Measurements from ENCODE around the gene TOMM40L.

Gene TOMM40L

GRCh38 chr1:161258439-161259344 lies 32.8 kb downstream of the TOMM40L start, which contains the start of gene PCP4L1:
PCP4L1 (plus strand) TSS chr1:161258745; CDS start chr1:161258975, 230 bp downstream.
- WGBS (ENCODE audit: insufficient coverage): 2% methylated on average over 52 of the region's 62 CpGs
- Histone ChIP-seq H3K27ac (ENCODE audit: insufficient read depth in 1 of 2, low read depth in 1 of 2, low read length in 2 of 2, poor library complexity in 1 of 2, severe bottlenecking in 2 of 2) (no peak within 1 kb of the TSS), H3K36me3 (ENCODE audit: control insufficient read depth in 4 of 4, insufficient read depth in 4 of 4, low read length in 3 of 4) (no peaks in the 10 kb centered on the region), H3K4me3 (ENCODE audit: control insufficient read depth in 1 of 7, extremely low read depth in 1 of 7, insufficient read depth in 4 of 7, low read depth in 2 of 7, low read length in 6 of 7) (peak within 1 kb of the TSS; percentile 25 to 76 (median 55)), H3K9me3 (ENCODE audit: control extremely low read depth in 1 of 5, control insufficient read depth in 4 of 5, insufficient read depth in 2 of 5, low read depth in 1 of 5, low read length in 4 of 5) (peaks cover 2 to 18% (median 10%) of the 10 kb centered on the region in 5 experiments), H3K27me3 (replicated peaks in 2 of 5; ENCODE audit: control insufficient read depth in 4 of 5, insufficient read depth in 5 of 5, low read length in 4 of 5) (peaks cover 3 to 36% (median 32%) of the 10 kb centered on the region in 5 experiments), H3K4me1 (ENCODE audit: control extremely low read depth in 1 of 4, control insufficient read depth in 4 of 4, insufficient read depth in 4 of 4, low read length in 3 of 4) (peaks cover 0 to 23% (median 9%) of the 10 kb centered on the region in 4 experiments)
- POLR2A ChIA-PET: interaction anchor here (1.0 kb wide), 1 partner anchor 10 kb away, joined by 4 read pairs; no protein-coding TSS in a partner anchor
- CTCF ChIA-PET: interaction anchor here (1.0 to 2.4 kb wide), 7 partner anchors 13 to 67 kb away, joined by 3 to 10 read pairs (median 5); partner anchors contain the start of gene NDUFS2
- DNase-seq: peak; percentile 54 to 80 (median 79)

- H3K4me1 ChIP-seq (ENCODE audit: control extremely low read depth in 1 of 4, control insufficient read depth in 4 of 4, insufficient read depth in 4 of 4, low read length in 3 of 4): peaks cover 0 to 23% (median 9%) of the 10 kb centered on the region in 4 experiments
- H3K27me3 ChIP-seq (replicated peaks in 2 of 5; ENCODE audit: control insufficient read depth in 4 of 5, insufficient read depth in 5 of 5, low read length in 4 of 5): peaks cover 3 to 36% (median 32%) of the 10 kb centered on the region in 5 experiments
- peaks cover 2 to 18% (median 10%) of the 10 kb centered on the region in 5 experiments for H3K9me3 ChIP-seq (ENCODE audit: control extremely low read depth in 1 of 5, control insufficient read depth in 4 of 5, insufficient read depth in 2 of 5, low read depth in 1 of 5, low read length in 4 of 5)
- no peak overlapping the region for H3K27ac ChIP-seq (ENCODE audit: insufficient read depth in 1 of 2, low read depth in 1 of 2, low read length in 2 of 2, poor library complexity in 1 of 2, severe bottlenecking in 2 of 2)
- 80% methylated on average over 3 of the region's 6 CpGs for WGBS (ENCODE audit: insufficient coverage)
- peak overlapping the region in 2 of 7 experiments; percentile 72 to 76 for H3K4me3 ChIP-seq (ENCODE audit: control insufficient read depth in 1 of 7, extremely low read depth in 1 of 7, insufficient read depth in 4 of 7, low read depth in 2 of 7, low read length in 6 of 7)
- POLR2A ChIA-PET: no interaction called here
- CTCF ChIA-PET: interaction anchor here (0.8 to 2.4 kb wide), 8 partner anchors 11 to 53 kb away, joined by 3 to 10 read pairs (median 4); no protein-coding TSS in a partner anchor
- H3K36me3 ChIP-seq (ENCODE audit: control insufficient read depth in 4 of 4, insufficient read depth in 4 of 4, low read length in 3 of 4): no peaks in the 10 kb centered on the region
- no peak for DNase-seq
These were observed 33.5 kb downstream of the TOMM40L start for GRCh38 chr1:161259345-161259702.

GRCh38 chr1:161259765-161260164 lies 33.9 kb downstream of the TOMM40L start:
- Histone ChIP-seq H3K4me1 (ENCODE audit: control extremely low read depth in 1 of 4, control insufficient read depth in 4 of 4, insufficient read depth in 4 of 4, low read length in 3 of 4) (peaks cover 0 to 23% (median 9%) of the 10 kb centered on the region in 4 experiments), H3K27ac (ENCODE audit: insufficient read depth in 1 of 2, low read depth in 1 of 2, low read length in 2 of 2, poor library complexity in 1 of 2, severe bottlenecking in 2 of 2) (no peak overlapping the region), H3K9me3 (ENCODE audit: control extremely low read depth in 1 of 5, control insufficient read depth in 4 of 5, insufficient read depth in 2 of 5, low read depth in 1 of 5, low read length in 4 of 5) (peaks cover 2 to 18% (median 10%) of the 10 kb centered on the region in 5 experiments), H3K27me3 (replicated peaks in 2 of 5; ENCODE audit: control insufficient read depth in 4 of 5, insufficient read depth in 5 of 5, low read length in 4 of 5) (peaks cover 3 to 36% (median 32%) of the 10 kb centered on the region in 5 experiments), H3K36me3 (ENCODE audit: control insufficient read depth in 4 of 4, insufficient read depth in 4 of 4, low read length in 3 of 4) (no peaks in the 10 kb centered on the region), H3K4me3 (ENCODE audit: control insufficient read depth in 1 of 7, extremely low read depth in 1 of 7, insufficient read depth in 4 of 7, low read depth in 2 of 7, low read length in 6 of 7) (no peak overlapping the region)
- ChIA-PET CTCF (interaction anchor here (0.8 to 1.6 kb wide), 6 partner anchors 12 to 53 kb away, joined by 3 to 9 read pairs (median 3); no protein-coding TSS in a partner anchor), POLR2A (interaction anchor here (0.6 kb wide), 1 partner anchor 138 kb away, joined by 4 read pairs; no protein-coding TSS in a partner anchor)
- no CpG with 5 or more reads among the region's 1 CpG for WGBS (ENCODE audit: insufficient coverage)
- DNase-seq: no peak

GRCh38 chr1:161260376-161261260 lies 34.8 kb downstream of the TOMM40L start:
- ChIA-PET POLR2A (interaction anchor here (0.6 kb wide), 1 partner anchor 139 kb away, joined by 4 read pairs; no protein-coding TSS in a partner anchor), CTCF (interaction anchor here (1.0 to 1.8 kb wide), 7 partner anchors 12 to 57 kb away, joined by 3 to 7 read pairs (median 3); no protein-coding TSS in a partner anchor)
- H3K9me3 ChIP-seq (ENCODE audit: control extremely low read depth in 1 of 5, control insufficient read depth in 4 of 5, insufficient read depth in 2 of 5, low read depth in 1 of 5, low read length in 4 of 5): peaks cover 2 to 18% (median 10%) of the 10 kb centered on the region in 5 experiments
- H3K27me3 ChIP-seq (replicated peaks in 2 of 5; ENCODE audit: control insufficient read depth in 4 of 5, insufficient read depth in 5 of 5, low read length in 4 of 5): peaks cover 3 to 36% (median 32%) of the 10 kb centered on the region in 5 experiments
- H3K4me1 ChIP-seq (ENCODE audit: control extremely low read depth in 1 of 4, control insufficient read depth in 4 of 4, insufficient read depth in 4 of 4, low read length in 3 of 4): peaks cover 0 to 23% (median 9%) of the 10 kb centered on the region in 4 experiments
- no peaks in the 10 kb centered on the region for H3K36me3 ChIP-seq (ENCODE audit: control insufficient read depth in 4 of 4, insufficient read depth in 4 of 4, low read length in 3 of 4)
- 73% methylated on average over 5 of the region's 9 CpGs for WGBS (ENCODE audit: insufficient coverage)
- no peak overlapping the region for H3K4me3 ChIP-seq (ENCODE audit: control insufficient read depth in 1 of 7, extremely low read depth in 1 of 7, insufficient read depth in 4 of 7, low read depth in 2 of 7, low read length in 6 of 7)
- DNase-seq: no peak
- H3K27ac ChIP-seq (ENCODE audit: insufficient read depth in 1 of 2, low read depth in 1 of 2, low read length in 2 of 2, poor library complexity in 1 of 2, severe bottlenecking in 2 of 2): no peak overlapping the region

- H3K4me1 ChIP-seq (ENCODE audit: control extremely low read depth in 1 of 4, control insufficient read depth in 4 of 4, insufficient read depth in 4 of 4, low read length in 3 of 4): peaks cover 0 to 23% (median 9%) of the 10 kb centered on the region in 4 experiments
- H3K27me3 ChIP-seq (replicated peaks in 2 of 5; ENCODE audit: control insufficient read depth in 4 of 5, insufficient read depth in 5 of 5, low read length in 4 of 5): peaks cover 3 to 36% (median 32%) of the 10 kb centered on the region in 5 experiments
- H3K27ac ChIP-seq (ENCODE audit: insufficient read depth in 1 of 2, low read depth in 1 of 2, low read length in 2 of 2, poor library complexity in 1 of 2, severe bottlenecking in 2 of 2): no peak overlapping the region
- CTCF ChIA-PET: interaction anchor here (1.3 to 1.8 kb wide), 3 partner anchors 22 to 34 kb away, joined by 3 to 7 read pairs (median 6); no protein-coding TSS in a partner anchor
- H3K9me3 ChIP-seq (ENCODE audit: control extremely low read depth in 1 of 5, control insufficient read depth in 4 of 5, insufficient read depth in 2 of 5, low read depth in 1 of 5, low read length in 4 of 5): peaks cover 2 to 15% (median 10%) of the 10 kb centered on the region in 5 experiments
- WGBS (ENCODE audit: insufficient coverage): 93% methylated on average over 6 of the region's 12 CpGs
- POLR2A ChIA-PET: no interaction called here
- no peak overlapping the region for H3K4me3 ChIP-seq (ENCODE audit: control insufficient read depth in 1 of 7, extremely low read depth in 1 of 7, insufficient read depth in 4 of 7, low read depth in 2 of 7, low read length in 6 of 7)
- no peaks in the 10 kb centered on the region for H3K36me3 ChIP-seq (ENCODE audit: control insufficient read depth in 4 of 4, insufficient read depth in 4 of 4, low read length in 3 of 4)
- DNase-seq: peak in 2 of 3 donors; percentile 60 to 63
These were observed 35.7 kb downstream of the TOMM40L start for GRCh38 chr1:161261261-161262235.

Data from common myeloid progenitor, CD34-positive (primary cell).